SK-N-SH treated with all-trans-retinoic acid at 6 μM for 48 hours (cell line): ENCODE results near the gene OLA1.

Experiments used
- CREB5 ChIP-seq: fragments of 250-450 bp; sonication (Bioruptor Pico); IDR thresholded peaks from 2 replicates; pipeline ENCODE4 v1.5.1; 2020; ENCODE audit warnings: low read depth, mild to moderate bottlenecking, moderate library complexity
- ZNF565 ChIP-seq: fragments of 450-650 bp; formaldehyde crosslinking; conservative IDR thresholded peaks from 2 replicates; pipeline ENCODE4 v1.5.0; 2020; ENCODE audit warnings: low read depth, mild to moderate bottlenecking, moderate library complexity
- TF ChIP-seq, protein P1 (sequence below): fragments of 250-450 bp; sonication (Bioruptor Pico); IDR thresholded peaks from 2 replicates; pipeline ENCODE4 v1.8.0; 2020; ENCODE audit warnings: mild to moderate bottlenecking, moderate library complexity, borderline replicate concordance

DNA sequence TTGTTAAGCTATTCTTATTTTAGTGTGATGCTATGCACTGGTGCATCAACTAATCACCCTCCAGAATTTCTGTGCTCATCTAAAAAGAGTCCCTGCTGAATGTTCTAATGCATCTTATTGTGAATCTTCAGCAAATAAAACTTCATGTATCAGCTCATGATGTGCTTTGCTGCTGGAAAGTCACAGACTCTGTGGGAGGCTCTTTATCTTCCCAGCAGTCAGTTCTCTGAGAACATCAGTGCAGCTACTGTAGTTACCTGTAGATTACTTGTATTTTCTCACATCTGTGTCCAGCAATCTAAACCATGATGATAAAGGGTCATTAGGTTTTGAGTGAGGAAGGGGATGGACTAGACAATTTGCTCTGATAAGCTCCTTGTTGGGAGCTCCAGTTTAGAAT, 141.6 kb downstream of the OLA1 start:
- TF ChIP-seq CREB5 (no peak), ZNF565 (CRISPR knock-in tag) (no peak)
- TF ChIP-seq, protein P1, sequence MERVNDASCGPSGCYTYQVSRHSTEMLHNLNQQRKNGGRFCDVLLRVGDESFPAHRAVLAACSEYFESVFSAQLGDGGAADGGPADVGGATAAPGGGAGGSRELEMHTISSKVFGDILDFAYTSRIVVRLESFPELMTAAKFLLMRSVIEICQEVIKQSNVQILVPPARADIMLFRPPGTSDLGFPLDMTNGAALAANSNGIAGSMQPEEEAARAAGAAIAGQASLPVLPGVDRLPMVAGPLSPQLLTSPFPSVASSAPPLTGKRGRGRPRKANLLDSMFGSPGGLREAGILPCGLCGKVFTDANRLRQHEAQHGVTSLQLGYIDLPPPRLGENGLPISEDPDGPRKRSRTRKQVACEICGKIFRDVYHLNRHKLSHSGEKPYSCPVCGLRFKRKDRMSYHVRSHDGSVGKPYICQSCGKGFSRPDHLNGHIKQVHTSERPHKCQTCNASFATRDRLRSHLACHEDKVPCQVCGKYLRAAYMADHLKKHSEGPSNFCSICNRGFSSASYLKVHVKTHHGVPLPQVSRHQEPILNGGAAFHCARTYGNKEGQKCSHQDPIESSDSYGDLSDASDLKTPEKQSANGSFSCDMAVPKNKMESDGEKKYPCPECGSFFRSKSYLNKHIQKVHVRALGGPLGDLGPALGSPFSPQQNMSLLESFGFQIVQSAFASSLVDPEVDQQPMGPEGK (CRISPR knock-in tag), result no peak
